Stimulated activated CD8-positive, alpha-beta memory T cell treated with anti-CD3 and anti-CD28 coated beads, Interleukin-7, amount 100 ng/mL, for 4 hours (primary cell): ENCODE measurements around the gene EGLN1.

ENCODE experiments used
- DNase-seq, 2 donors: peaks; one replicate each; pipeline ENCODE4 v3.0.0-alpha.2; 2020; ENCODE audit warnings: low read depth in 2 of 2

Gene EGLN1

DNA sequence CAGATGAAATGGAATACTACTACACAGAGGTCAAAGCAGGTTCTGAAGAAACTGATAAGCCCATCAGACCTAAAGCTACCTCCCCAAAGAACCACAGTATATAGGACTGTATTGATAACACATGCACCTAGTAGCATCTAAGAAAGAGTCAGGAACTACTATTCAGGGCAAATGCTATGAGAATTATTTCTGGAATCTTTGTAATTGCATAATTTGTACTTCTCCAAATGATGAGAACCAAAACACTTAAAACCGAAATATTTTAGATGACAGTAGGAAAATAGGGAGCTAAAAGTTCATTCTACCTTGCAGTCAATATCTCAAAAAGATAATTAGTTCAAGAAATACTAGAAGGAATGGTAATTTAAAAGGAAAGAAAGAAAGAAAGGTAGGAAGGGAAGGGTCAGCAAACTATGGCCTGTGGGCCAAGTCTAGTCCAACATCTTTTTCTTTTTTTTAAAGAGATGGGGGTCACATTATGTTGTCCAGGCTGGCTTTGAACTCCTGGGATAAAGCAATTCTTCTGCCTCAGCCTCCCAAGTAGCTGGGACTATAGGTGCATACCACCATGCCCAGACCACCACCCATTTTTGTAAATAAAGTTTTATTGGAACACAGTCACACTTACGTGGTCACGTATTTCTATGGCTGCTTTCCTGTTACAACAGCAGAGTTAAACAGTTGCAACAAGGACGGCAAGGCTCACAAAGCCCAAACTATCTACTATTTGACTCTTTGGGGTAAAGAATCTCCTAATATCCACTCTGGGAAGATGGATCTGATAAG is 24.0 kb downstream of the EGLN1 start:
- DNase-seq: no peak

DNA sequence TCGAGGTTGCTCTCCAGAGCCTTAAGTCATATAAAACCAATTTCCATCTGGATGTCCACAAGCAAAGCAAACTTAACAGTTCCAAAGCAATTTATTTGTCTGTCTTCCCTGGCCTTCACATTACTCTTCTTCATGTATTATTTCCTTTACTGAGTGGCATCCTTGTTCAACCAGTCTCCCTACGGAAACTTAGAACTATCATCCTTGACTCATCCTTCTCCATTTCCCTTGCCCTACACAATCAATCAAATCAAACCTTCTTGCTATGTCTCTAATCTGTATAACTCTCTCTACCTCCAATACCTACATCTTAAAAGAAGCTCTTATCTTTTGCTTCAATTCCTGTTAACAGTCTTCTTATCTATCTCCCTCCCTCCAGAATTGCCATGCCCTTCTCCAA is 25.4 kb downstream of the EGLN1 start:
- DNase-seq: no peak

DNA sequence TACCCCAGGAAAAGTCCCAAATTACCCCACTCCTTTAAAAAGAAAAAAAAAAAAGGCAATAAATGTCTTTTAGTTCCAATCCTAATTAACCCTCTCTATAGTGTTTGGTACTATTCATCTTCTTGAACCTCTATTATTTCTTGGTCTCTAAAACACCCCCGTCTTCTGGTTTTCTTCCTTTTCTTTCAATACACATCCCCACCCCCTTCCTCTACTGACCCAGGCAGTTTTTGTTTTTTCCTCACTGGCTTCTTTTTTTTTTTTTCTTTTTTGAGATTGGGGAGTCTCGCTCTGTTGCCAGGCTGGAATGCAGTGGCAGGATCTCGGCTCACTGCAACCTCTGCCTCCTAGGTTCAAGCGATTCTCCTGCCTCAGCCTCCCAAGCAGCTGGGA is 26.1 kb downstream of the EGLN1 start:
- no peak for DNase-seq

DNA sequence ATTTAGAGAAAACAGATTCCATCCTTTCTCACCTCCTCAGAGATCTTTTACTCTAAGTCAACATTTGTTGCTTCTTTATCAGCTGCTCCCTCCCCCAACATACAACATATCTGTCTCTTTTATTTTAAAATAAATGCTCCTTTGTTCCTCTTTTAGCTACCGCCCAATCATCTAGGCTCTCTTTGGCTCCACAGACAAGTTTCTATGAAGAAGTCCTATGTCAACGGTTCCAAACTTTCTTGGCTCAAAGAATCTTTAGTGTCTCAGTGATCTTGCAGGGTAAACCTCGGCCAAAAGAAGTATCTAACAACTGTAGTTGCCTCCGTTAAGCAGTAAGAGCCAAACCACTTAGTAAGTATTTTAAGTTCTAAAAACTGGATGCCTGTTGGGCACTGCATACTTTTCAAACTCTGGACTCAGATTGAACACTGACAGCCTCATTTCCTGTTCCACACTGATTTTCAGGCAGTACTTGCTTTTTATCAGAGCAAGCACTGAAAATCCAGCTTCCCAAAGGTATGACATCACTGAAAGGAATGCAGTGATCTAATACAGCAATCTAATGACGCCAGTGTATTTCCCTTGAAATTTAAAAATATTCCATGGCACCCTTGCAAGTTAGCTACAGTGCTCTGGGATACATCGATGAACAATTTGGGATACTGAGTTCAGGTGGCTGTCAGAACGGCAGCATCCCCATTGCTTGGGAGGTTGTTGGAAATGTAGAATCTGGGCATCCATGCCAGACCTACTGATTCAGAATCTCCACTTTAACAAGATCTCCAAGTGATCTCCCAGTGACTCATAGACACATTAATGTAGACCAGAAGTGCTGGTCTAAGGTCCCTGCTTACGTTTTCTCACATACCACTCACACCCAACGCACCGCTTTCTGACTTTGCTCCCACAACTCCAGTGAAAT is 26.8 kb downstream of the EGLN1 start:
- DNase-seq: no peak

DNA sequence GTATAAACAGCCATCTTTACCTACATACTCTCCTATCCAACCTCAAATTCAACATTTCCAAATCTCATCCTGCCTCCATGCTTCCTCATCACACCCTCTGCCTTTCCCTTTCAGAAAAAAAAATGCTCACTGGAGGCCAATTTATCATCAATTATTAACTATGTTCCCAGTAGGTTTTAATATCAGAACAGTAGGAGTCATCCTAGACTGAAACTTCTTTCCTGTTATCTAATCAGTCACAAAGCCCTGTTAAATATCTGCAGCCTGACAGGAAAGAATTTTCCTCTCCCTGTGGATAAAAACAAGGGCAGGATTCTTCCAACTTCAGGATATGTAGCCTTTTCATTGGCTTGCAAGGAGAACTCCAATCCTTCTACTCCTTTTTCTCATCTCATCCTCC is 28.4 kb downstream of the EGLN1 start:
- DNase-seq: no peak

DNA sequence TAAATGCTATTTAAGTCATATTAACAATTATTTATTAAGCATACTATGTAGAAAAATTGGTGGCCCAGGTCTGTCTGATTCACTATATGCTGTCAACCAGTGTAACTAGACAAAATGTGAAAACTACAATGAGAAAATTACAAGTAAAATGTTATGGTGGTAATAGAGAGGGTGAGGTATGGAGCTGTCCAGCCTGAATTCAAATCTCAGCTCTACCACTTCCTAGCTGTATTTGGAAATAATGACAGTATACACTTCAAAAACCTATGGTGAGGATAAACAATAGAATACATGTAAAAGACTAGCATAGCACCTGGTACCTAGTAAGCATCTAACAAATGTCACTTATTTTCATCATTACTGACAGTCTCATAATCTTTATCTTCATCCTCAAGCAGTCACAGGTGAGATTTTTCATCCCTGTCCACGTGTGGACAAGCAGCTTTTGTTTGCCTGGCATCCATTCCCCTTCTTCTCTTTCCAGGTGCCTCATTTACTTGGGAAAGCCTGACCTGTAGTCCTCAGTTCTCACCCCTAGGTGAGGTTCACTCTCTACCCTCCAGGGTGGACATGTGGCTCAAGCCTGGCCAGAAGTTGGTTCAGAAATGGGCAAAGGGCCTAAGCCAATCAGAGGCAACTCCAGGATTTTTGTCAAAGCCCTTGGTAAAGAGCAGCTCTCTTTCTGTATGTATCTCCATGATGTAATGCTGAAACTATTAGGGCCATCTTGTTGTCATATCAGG is 29.5 kb downstream of the EGLN1 start:
- no peak for DNase-seq

DNA sequence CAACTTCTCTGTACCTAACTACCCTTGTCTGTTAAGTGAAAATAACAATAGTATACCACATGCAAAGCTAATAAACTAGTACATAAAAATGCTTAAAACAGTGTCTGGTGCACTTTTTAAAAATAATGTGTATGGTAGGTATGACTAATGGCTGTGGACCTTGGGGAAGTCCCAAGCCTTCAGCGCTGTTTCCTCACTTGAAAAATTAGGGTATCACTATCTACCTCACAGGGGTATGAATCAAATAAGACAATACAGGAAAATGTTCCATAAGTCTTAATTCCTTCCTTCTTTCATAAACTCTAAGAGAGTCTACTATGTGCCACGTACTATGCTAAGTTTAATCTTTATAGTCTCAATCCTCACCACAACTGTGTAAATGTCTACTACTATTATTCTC is 32.0 kb downstream of the EGLN1 start:
- DNase-seq: no peak

DNA sequence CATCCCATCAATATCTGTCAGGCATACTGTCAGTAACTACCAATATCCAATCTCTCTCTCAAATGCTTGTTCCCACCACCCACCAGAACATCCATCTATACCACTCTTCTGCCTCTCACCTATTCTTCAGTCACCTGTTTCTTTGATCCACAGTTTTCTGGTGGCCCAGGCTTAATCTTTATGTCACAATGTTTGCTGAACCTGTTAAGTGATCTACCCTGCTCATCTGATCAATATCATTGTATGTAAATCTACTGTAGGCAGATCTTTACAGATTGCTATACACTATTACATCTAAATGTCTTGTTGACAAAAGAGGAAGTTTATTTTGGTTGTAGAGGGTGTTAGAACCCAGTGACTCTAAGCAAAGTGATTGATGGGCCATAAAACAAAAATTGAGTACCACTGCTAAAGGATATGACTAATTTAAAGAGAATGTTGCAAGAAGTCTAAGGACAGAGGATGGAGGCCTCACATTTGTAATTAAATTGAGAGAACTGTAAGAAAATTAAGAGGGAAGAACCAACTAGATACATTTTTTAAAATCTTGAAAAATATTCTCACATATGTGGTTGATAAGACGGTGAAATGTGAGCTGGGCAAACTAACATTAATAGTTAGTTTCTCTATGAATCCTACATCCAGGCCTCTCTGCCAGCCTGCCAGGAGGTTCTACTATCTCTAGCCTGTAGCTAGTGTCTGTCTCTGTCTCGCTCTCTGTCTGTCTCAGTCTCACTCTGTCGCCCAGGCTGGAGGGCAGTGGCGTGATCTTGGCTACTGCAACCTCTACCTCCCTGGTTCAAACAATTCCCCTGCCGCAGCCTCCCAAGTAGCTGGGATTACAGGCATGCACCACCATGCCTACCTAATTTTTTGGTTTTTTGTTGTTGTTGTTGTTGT is 34.1 kb downstream of the EGLN1 start:
- no peak for DNase-seq

DNA sequence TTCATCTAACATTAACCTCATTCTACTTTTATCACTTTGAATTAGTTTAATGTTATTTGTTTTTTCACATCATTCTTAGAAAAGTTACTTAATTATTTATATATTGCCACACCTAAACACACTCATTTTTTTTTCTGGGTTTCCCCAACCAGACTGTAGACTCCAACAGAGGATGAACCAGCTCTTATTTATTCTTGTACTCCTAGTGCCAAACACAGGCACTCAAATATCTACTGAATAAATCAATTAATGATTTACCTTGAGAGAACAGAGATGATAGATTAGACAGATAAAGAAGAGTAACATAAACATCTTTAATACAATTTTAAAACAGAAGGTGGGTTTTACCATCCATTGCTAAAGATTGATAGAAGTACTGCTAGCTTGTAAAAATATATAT is 35.6 kb downstream of the EGLN1 start:
- no peak for DNase-seq

DNA sequence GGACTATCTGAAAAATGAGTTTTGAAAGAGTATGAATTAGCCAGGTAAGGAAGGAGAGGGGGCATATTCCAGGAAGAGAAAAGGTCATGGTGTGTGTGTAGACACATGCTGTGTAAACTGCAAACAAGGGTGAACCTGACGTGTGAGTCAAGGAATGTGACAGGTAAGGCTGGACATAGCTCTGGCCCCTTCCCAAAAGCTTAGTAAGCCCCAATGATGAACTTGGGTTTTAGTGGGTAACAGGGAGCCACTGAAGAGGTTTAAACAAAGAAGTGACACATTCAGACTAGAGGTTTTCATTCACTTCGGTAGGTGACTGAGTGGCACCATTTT is 36.7 kb downstream of the EGLN1 start:
- DNase-seq: no peak

DNA sequence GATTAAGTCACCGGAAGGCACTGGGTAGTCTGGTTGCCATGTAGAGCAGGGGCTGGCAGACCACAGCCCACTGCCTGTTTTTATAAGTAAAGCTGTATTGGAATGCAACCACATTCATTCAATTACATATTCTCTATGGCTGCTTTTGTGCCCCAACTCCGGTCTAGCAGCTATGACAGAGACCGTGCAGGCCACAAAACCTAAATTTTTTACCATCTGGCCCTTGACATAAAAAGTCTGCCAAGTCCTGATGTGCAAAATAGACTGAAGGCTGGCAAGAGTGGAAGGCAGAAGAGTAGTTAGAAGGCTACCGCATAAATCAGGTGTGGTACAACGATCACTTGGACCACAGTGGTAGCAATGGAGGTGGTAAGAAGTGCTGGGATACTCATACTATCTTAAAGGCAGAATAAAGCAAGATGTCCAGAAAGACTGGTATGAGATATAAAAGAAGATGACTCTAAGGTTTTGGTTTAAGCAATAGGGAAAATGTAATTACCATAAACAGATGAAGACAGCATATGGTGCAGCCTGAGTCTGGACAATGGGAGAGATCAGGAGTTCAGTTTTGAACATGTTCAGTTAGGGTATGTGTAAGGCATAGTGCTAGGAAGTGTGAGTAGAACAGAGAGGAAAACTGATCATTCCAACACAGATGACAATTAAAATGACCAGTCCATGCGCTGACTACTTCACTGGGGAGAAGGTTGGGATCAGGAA is 37.2 kb downstream of the EGLN1 start:
- DNase-seq: no peak

DNA sequence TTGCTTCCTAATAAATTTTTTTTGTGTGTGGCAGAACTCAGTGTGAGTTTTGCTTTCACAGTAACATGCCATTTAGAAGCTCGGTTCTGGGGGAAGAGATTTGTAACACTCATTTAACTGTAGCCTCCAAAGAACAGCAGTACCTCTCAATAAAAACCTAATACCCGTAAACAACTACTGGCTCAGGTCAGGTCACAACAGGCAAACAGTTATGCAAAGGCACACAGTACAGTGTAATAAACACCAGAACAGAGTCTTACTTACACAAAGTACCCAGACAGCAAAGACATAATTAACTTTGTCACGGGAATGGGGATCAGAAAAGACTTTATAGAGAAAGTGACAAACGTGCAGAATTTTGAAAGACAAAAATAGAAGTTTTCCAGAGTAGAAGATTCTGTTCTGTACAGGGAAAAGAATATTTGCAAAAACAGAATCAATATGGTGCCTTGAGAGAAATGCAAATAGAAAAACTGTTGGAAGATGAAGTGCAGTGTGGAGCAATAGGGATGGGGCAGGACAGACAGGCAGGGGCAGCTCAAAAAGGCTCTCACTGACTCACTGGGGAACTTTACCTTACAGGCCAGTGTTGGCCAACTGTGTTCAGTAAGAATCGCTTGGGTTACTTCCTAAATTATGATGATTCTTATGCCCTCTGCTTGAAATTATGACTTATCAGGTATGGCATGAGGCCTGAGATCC is 38.8 kb downstream of the EGLN1 start:
- no peak for DNase-seq

DNA sequence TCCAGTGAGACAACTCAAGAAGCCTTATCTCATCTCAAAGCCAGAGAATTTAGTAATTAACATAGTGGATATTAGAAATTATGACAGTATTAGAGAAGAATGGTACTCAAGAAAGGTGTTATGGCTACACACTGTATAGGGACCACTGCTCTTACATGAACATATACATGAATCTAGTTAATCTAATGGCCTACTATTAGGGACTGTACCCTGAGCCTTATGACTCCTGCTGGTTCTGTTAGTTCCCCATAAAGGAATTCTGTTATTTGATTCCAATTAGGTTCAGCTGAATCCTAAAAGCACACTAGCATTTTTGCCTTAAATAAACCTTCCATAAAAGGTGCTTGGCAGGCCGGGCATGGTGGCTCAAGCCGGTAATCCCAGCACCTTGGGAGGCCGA is 39.7 kb downstream of the EGLN1 start:
- DNase-seq: no peak

DNA sequence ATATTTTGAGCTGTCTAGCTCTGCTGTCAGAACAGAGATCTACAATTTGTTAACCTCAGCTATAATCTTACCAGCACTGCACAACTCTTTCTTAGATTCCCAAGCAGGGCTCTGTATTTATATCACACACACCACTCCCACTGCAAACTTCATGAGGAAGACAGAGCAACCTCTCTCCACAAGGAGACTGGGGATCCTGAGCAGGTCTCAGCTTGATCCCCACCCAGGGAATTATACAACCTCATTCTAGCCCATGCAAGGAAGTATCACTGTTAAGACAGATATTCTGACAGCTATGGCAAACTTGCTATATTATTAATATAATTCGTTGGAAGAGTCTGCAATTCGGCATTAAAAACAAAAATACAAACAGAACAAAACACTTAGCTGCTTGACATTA is 40.4 kb downstream of the EGLN1 start:
- no peak for DNase-seq

DNA sequence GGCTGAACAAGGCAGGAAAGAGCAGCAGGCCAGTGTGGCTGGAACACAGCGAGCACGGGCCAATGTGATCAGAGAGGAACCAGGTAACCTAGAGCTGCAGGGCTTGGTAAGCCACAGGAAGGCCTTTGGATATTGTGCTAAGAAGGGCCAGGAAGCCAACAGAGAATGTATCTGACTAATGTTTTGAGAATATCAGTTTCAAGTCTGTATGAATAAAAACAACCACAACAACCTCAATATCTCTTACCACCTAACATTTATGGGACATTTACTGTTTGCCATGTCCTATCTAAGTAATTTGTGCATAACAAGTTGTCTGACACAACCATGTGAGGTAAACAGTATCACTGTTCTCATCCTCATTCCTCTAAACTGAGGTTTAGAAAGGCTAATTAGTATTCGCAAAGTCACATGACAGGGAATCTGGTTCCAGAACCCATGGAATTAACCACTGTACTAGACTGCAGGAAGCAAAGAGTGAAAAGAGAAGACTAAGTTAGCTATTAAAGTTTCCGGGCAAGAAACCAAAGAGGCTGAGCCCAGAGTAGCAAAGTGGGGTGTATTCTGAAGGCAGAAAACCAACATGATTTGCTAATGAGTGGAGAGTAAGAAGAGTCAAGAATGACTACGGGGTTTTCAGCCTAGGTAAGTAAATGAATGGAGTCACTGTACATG is 45.1 kb downstream of the EGLN1 start:
- no peak for DNase-seq

DNA sequence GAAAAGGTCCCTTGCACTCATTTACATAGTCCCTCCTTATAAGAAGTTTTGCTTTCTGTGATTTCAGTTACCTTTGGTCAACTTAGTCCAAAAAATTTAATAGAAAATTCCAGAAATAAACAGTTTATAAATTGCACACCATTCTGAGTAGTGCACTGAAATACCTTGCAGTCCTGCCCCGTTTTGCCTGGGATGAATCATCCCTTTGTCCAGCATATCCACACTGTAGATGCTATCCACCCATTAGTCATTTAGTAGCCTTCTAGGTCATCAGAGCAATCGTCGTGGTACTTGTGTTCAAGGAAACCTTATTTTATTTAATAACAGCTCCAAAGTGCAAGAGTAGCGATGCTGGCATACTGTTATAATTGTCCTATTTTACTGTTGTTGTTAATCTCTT is 46.0 kb downstream of the EGLN1 start:
- DNase-seq: no peak

DNA sequence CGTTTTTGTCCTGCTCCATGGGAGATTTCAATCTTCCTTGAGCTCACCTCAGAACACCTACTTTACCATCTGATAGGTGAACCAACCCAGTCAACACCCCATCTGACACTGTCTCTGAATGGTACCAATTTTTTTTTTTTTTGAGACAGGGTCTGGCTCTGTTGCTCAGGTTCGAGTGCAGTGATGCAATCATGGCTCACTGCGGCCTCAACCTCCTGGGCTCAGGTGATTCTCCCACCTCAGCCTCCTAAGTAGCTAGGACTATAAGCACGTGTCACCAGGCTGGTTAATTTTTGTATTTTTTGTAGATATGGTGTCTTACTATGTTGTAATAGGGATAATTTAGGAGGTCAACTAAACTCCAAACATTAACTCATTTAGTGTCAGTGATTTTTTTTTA is 47.7 kb downstream of the EGLN1 start:
- no peak for DNase-seq

DNA sequence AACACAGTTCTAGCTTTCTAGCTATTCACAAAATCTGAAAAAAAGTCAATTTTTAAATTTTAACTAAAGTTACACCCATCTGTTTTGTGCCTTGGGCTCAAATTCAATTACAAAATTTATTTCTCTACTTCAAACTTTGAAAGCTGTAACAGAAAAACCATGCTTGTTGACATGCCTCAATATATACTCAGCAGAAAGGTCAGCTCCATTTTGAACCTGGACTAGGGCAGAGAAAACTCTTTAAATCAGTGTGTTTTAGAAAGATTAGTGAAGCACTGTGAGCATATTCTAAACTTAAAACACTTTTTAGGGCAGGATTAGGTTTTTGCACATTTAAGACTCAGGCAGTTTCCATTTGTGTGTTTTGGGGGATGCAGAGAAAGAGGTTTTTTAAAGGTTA is 49.6 kb downstream of the EGLN1 start:
- DNase-seq: no peak

DNA sequence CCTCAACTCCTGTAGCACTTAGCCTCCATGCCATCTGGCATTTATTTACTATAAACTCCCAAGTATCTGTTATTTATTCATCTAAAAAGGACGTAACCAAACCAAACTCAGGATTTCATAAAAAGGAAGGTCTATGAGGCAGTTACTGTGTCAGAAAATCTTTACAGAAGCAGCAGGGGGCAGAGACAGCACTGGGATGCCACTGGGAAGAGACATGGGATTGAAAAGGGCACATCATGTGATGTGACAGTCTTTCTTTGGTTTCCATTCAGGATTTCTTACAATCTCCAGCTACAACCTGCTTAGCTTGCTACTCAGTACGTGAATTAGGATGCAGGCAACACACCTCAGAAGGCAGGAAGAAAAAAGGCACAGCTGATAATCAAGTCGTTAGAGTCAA is 52.8 kb downstream of the EGLN1 start:
- DNase-seq: no peak

DNA sequence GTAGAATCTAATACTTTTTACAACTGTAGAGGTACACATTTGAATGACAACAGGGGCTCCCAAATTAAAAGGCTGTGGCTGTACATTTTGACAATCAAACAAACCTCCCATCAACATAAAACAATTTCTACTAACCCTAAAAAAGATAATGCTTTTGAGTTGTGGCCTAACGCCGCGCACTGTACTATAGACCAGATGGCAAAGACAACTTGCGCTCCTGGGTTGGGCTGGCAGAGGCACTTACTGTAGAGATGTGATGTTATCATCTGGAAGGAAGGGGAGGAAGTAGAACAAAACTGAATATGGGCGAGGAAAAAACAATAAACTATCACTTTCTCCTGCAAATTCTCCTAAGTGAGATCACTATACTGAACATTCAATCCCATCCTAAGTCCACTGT is 57.9 kb downstream of the EGLN1 start:
- DNase-seq: no peak
